Colonic mucosa (tissue), 4 donors: Measurements from ENCODE around the gene ATP13A5. TPM values are rescaled to one million over a fixed set of nuclear protein-coding genes. Genes with fewer than 3 reads are reported as not detected.

Experiments
- DNase-seq: peaks from one replicate; pipeline ENCODE4 v3.0.0-alpha.2; 2020
- H3K27ac ChIP-seq: fragments of 200-600 bp; one replicate; pipeline ENCODE4 v1.8.0; 2021
- H3K27me3 ChIP-seq: fragments of 200-600 bp; one replicate; pipeline ENCODE4 v1.8.0; 2021
- H3K36me3 ChIP-seq: fragments of 200-600 bp; one replicate; pipeline ENCODE4 v1.8.0; 2021
- H3K4me1 ChIP-seq: fragments of 200-600 bp; one replicate; pipeline ENCODE4 v1.8.0; 2021; ENCODE audit warnings: mild to moderate bottlenecking
- H3K4me3 ChIP-seq: fragments of 200-600 bp; one replicate; pipeline ENCODE4 v1.8.0; 2021
- H3K9ac ChIP-seq, 2 donors: one replicate each; pipeline ENCODE4 v1.7.0; 2013; ENCODE audit warnings: control low read depth in 2 of 2, low read depth in 2 of 2, low read length in 2 of 2
- H3K9me3 ChIP-seq: fragments of 200-600 bp; one replicate; pipeline ENCODE4 v1.8.0; 2021
- CTCF ChIP-seq: fragments of 200-600 bp; IDR thresholded peaks from one replicate; pipeline ENCODE4 v1.8.0; 2022; ENCODE audit warnings: antibody characterized with exemption, mild to moderate bottlenecking
- intact Hi-C: fragments of 100-400 bp; cut with DNase I; formaldehyde crosslinking; loops from one replicate; pipeline ENCODE4 v1.14.1; 2022
- total RNA-seq, 2 donors: library from RNA; stranded (reverse); fragmentation: NEBNext Ultra II Directional in 1 of 2; extraction: Animal tissue kit (Norgen Biotek cat#: 25700) in 1 of 2; gene quantifications; one replicate each; pipeline ENCODE4 v1.2.1, GENCODE V29; 2021
- donor health status: healthy.
- donor health status: DM: no; HTN: no; CAD: no.
- donor health status: DM: no; HTN: no; CAD: no.

The ATP13A5 gene
- total RNA-seq, 2 donors from 2014 or later, result 0.05 to 0.37 TPM

GRCh38 chr3:193347521-193348501 is 30.7 kb downstream of the ATP13A5 start:
- TF ChIP-seq CTCF, result no peak
- Histone ChIP-seq H3K4me1 (no peaks in the 10 kb centered on the region), H3K4me3 (no peak overlapping the region), H3K27ac (no peak overlapping the region), H3K27me3 (no peaks in the 10 kb centered on the region), H3K9ac (no peak overlapping the region), H3K9me3 (no peaks in the 10 kb centered on the region), H3K36me3 (no peaks in the 10 kb centered on the region)
- no peak for DNase-seq
- intact Hi-C loops, result no loop called here

DNA sequence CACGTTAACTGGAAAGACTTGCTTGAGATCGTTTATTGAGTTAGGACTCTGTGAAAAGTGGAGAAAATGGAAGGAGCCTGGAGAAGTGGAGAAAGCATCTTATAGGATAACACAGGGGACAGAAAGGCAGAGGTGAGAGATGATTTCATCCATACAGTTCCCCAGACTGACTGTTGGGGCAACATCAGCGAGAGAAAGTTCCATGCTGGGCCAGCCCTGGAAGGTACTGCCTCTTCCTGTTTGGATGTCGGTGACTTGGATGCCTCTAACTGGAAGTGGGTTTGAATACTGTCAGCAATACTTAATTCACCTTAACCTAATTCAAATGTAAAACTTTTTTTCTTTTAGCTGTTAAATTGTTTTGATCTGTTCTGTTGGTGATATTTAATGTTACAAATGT is 32.3 kb downstream of the ATP13A5 start:
- TF ChIP-seq CTCF, result no peak
- Histone ChIP-seq H3K9me3 (no peaks in the 10 kb centered on the region), H3K27me3 (no peaks in the 10 kb centered on the region), H3K9ac (no peak overlapping the region), H3K36me3 (no peaks in the 10 kb centered on the region), H3K4me1 (no peaks in the 10 kb centered on the region), H3K4me3 (no peak overlapping the region), H3K27ac (no peak overlapping the region)
- no peak for DNase-seq
- intact Hi-C loops, result no loop called here

- intact Hi-C loops, result no loop called here
- Histone ChIP-seq H3K36me3 (no peaks in the 10 kb centered on the region), H3K9me3 (no peaks in the 10 kb centered on the region), H3K4me3 (no peak overlapping the region), H3K27me3 (no peaks in the 10 kb centered on the region), H3K27ac (no peak overlapping the region), H3K4me1 (no peaks in the 10 kb centered on the region), H3K9ac (no peak overlapping the region)
- no peak for TF ChIP-seq CTCF
- DNase-seq, result no peak
These were observed 33.1 kb downstream of the ATP13A5 start for GRCh38 chr3:193345431-193345830.

- Histone ChIP-seq H3K4me3 (no peak overlapping the region), H3K36me3 (no peaks in the 10 kb centered on the region), H3K27ac (no peak overlapping the region), H3K9me3 (no peaks in the 10 kb centered on the region), H3K27me3 (no peaks in the 10 kb centered on the region), H3K9ac (no peak overlapping the region), H3K4me1 (no peaks in the 10 kb centered on the region)
- no peak for TF ChIP-seq CTCF
- no peak for DNase-seq
- intact Hi-C loops, result no loop called here
These were observed 34.1 kb downstream of the ATP13A5 start for GRCh38 chr3:193344486-193344885.

GRCh38 chr3:193343726-193344222 is 34.8 kb downstream of the ATP13A5 start:
- no peak for TF ChIP-seq CTCF
- Histone ChIP-seq H3K9me3 (no peaks in the 10 kb centered on the region), H3K9ac (no peak overlapping the region), H3K4me3 (no peak overlapping the region), H3K27ac (no peak overlapping the region), H3K27me3 (no peaks in the 10 kb centered on the region), H3K36me3 (no peaks in the 10 kb centered on the region), H3K4me1 (no peaks in the 10 kb centered on the region)
- DNase-seq, result no peak
- intact Hi-C loops, result no loop called here
